ENCODE measurements around the gene RUVBL2. TPM values are rescaled to one million over a fixed set of nuclear protein-coding genes. Genes with fewer than 3 reads are reported as not detected.

The RUVBL2 gene
- total RNA-seq, 4 donors from 2014 or later: 80.5 to 131 (median 118) TPM

DNA sequence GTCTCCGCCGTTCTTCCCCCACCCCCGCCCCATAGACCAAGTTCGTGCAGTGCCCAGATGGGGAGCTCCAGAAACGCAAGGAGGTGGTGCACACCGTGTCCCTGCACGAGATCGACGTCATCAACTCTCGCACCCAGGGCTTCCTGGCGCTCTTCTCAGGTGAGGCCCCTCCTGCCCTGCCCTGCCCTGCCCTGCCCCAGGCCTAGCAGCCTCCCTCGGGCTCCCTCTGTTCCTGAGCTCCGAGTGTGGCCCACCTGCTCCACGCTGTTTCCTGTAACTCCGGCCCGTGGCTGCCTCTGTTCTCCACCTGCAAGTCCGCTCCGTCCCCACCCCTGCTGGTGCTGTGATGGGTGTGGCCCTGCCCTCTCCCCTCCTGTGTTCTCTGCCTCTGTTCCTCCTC is 16.8 kb downstream of the RUVBL2 start:
- no peaks in the 10 kb centered on the region for H3K9me3 ChIP-seq
- H3K27me3 ChIP-seq: no peaks in the 10 kb centered on the region
- intact Hi-C loops (cut with DNase I): no loop called here
- DNase-seq: no peak
- TF ChIP-seq, protein P1, sequence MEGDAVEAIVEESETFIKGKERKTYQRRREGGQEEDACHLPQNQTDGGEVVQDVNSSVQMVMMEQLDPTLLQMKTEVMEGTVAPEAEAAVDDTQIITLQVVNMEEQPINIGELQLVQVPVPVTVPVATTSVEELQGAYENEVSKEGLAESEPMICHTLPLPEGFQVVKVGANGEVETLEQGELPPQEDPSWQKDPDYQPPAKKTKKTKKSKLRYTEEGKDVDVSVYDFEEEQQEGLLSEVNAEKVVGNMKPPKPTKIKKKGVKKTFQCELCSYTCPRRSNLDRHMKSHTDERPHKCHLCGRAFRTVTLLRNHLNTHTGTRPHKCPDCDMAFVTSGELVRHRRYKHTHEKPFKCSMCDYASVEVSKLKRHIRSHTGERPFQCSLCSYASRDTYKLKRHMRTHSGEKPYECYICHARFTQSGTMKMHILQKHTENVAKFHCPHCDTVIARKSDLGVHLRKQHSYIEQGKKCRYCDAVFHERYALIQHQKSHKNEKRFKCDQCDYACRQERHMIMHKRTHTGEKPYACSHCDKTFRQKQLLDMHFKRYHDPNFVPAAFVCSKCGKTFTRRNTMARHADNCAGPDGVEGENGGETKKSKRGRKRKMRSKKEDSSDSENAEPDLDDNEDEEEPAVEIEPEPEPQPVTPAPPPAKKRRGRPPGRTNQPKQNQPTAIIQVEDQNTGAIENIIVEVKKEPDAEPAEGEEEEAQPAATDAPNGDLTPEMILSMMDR (IDR thresholded peaks at IDR 0.05): no peak
- TF ChIP-seq POLR2A (IDR thresholded peaks at IDR 0.05): no peak
- WGBS, 2 donors: 91 to 95% methylated on average over 16 to 18 of the region's 18 CpGs
- H3K4me1 ChIP-seq: no peaks in the 10 kb centered on the region
- no peak overlapping the region for H3K4me3 ChIP-seq (replicated peaks in 1 of 3)
- H3K27ac ChIP-seq: no peak overlapping the region
- peaks cover 45 to 55% of the 10 kb centered on the region in 2 donors for H3K36me3 ChIP-seq

DNA sequence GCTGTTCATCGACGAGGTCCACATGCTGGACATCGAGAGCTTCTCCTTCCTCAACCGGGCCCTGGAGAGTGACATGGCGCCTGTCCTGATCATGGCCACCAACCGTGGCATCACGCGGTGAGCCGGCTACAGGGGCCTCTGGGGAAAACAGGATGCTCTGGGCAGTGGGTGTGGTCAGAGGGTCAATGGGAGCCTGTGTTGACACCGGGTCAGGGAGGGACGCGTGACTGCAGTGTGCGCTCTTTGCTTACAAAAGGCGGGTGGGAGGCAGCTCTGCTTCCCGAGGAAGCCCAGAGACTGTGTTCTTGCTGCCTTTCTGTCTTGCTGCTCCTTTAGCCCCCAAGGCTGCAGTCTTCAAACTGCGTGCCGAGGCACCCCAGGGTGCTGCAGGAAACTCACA is 17.5 kb downstream of the RUVBL2 start:
- H3K36me3 ChIP-seq: peaks cover 39 to 47% of the 10 kb centered on the region in 2 donors
- no peaks in the 10 kb centered on the region for H3K27me3 ChIP-seq
- TF ChIP-seq POLR2A (IDR thresholded peaks at IDR 0.05): no peak
- TF ChIP-seq, protein P1 (IDR thresholded peaks at IDR 0.05): no peak

GRCh38 chr19:49014123-49014869 is 20.6 kb downstream of the RUVBL2 start:
- TF ChIP-seq, protein P1 (IDR thresholded peaks at IDR 0.05): no peak
- TF ChIP-seq POLR2A (IDR thresholded peaks at IDR 0.05): no peak
- peaks cover 25 to 34% of the 10 kb centered on the region in 2 donors for H3K36me3 ChIP-seq
- intact Hi-C loops (cut with DNase I): no loop called here
- H3K27ac ChIP-seq: no peak overlapping the region
- H3K4me1 ChIP-seq: peaks cover 16 to 19% of the 10 kb centered on the region in 2 donors
- 94% methylated on average over 31 to 32 of the region's 32 CpGs for WGBS, 2 donors
- H3K4me3 ChIP-seq (replicated peaks in 1 of 3): no peak overlapping the region
- H3K9me3 ChIP-seq: no peaks in the 10 kb centered on the region
- DNase-seq: no peak
- no peaks in the 10 kb centered on the region for H3K27me3 ChIP-seq

More for the DNA sequence above, 17.5 kb downstream of the RUVBL2 start:
- WGBS, 2 donors: 90 to 95% methylated on average over 10 to 17 of the region's 17 CpGs
- no peak for DNase-seq
- Histone ChIP-seq H3K4me3 (replicated peaks in 1 of 3) (no peak overlapping the region), H3K27ac (no peak overlapping the region), H3K4me1 (no peaks in the 10 kb centered on the region), H3K9me3 (no peaks in the 10 kb centered on the region)
- intact Hi-C loops (cut with DNase I): no loop called here

DNA sequence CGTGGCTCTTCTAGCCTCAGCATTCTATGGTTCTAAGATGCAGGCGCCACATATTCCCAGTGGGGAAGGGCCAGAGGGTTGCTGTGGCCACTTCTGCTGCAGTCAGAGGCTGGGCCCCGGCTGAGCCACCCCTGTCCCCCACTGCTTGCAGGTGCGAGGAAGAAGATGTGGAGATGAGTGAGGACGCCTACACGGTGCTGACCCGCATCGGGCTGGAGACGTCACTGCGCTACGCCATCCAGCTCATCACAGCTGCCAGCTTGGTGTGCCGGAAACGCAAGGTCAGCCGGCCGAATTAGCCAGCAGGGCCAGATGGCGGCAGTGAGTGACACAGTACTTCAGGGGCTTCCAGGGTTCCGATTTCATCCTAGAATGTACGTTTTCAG is 21.2 kb downstream of the RUVBL2 start:
- Histone ChIP-seq H3K4me1 (peaks cover 17 to 24% of the 10 kb centered on the region in 2 donors), H3K27me3 (no peaks in the 10 kb centered on the region), H3K9me3 (no peaks in the 10 kb centered on the region), H3K36me3 (peaks cover 21 to 28% of the 10 kb centered on the region in 2 donors), H3K27ac (no peak overlapping the region), H3K4me3 (replicated peaks in 1 of 3) (no peak overlapping the region)
- intact Hi-C loops (cut with DNase I): no loop called here
- no peak for DNase-seq
- TF ChIP-seq, protein P1 (IDR thresholded peaks at IDR 0.05): no peak
- no peak for TF ChIP-seq POLR2A (IDR thresholded peaks at IDR 0.05)
- 79 to 98% methylated on average over 6 to 18 of the region's 18 CpGs for WGBS, 2 donors

- no peak for DNase-seq
- TF ChIP-seq POLR2A (IDR thresholded peaks at IDR 0.05): no peak
- TF ChIP-seq, protein P1 (IDR thresholded peaks at IDR 0.05): no peak
- Histone ChIP-seq H3K4me1 (peaks cover 17 to 24% of the 10 kb centered on the region in 2 donors), H3K9me3 (no peaks in the 10 kb centered on the region), H3K27me3 (no peaks in the 10 kb centered on the region), H3K36me3 (peaks cover 9 to 16% of the 10 kb centered on the region in 2 donors), H3K27ac (no peak overlapping the region), H3K4me3 (replicated peaks in 1 of 3) (no peak overlapping the region)
- intact Hi-C loops (cut with DNase I): no loop called here
- WGBS, 2 donors: 93 to 94% methylated on average over 14 to 22 of the region's 29 CpGs
Observed at GRCh38 chr19:49016067-49016839, 22.6 kb downstream of the RUVBL2 start.
